HepG2 (cell line): ENCODE measurements around the gene TTLL10. TPM values are rescaled to one million over a fixed set of nuclear protein-coding genes. Genes with fewer than 3 reads are reported as not detected.

Source experiments
- CBX1 ChIP-seq: IDR thresholded peaks from one replicate; pipeline ENCODE4 v1.6.1; 2016; ENCODE audit warnings: antibody characterized with exemption, low read depth
- DNMT1 ChIP-seq: sonication (generic); formaldehyde crosslinking; IDR thresholded peaks from 2 replicates; pipeline ENCODE4 v1.5.1; 2020; ENCODE audit warnings: mild to moderate bottlenecking, missing genetic modification reagents
- ESRRA ChIP-seq: sonication (generic); formaldehyde crosslinking; IDR thresholded peaks from 2 replicates; pipeline ENCODE4 v1.5.1; 2020; ENCODE audit warnings: mild to moderate bottlenecking, low read depth, missing genetic modification reagents
- ETS1 ChIP-seq: sonication (generic); formaldehyde crosslinking; IDR thresholded peaks from 2 replicates; pipeline ENCODE4 v1.4.0; 2020; ENCODE audit warnings: missing genetic modification reagents
- HMGXB4 ChIP-seq, 2 experiments: sonication (generic) in 1 of 2; formaldehyde crosslinking in 1 of 2; IDR thresholded peaks; 2 replicates each; pipeline versions ENCODE4 v1.4.0 to v1.6.1; 2018 to 2020; ENCODE audit warnings: missing genetic modification reagents in 2 of 2, borderline replicate concordance in 1 of 2, low read depth in 1 of 2, mild to moderate bottlenecking in 1 of 2, missing biosample characterization in 1 of 2
- HOXA3 ChIP-seq: sonication (generic); formaldehyde crosslinking; IDR thresholded peaks from 2 replicates; pipeline ENCODE4 v1.5.0; 2020; ENCODE audit warnings: missing genetic modification reagents
- JUND ChIP-seq: sonication (generic); formaldehyde crosslinking; IDR thresholded peaks from 2 replicates; pipeline ENCODE4 v1.8.0; 2022; ENCODE audit warnings: mild to moderate bottlenecking, missing genetic modification reagents
- MAFK ChIP-seq, 2 experiments: IDR thresholded peaks in 1 of 2; conservative IDR thresholded peaks in 1 of 2; 2 replicates each; pipeline ENCODE4 v1.6.1; 2011; ENCODE audit warnings: improper control_type of control experiment in 2 of 2, low read length in 2 of 2
- PCBP2 ChIP-seq: fragments of 200-400 bp; formaldehyde crosslinking; optimal IDR thresholded peaks from 2 replicates; pipeline ENCODE3; 2018; ENCODE audit warnings: low read length, low read depth; ENCODE audit not compliant: poor library complexity, severe bottlenecking
- RBM39 ChIP-seq: fragments of 200-400 bp; formaldehyde crosslinking; IDR thresholded peaks from one replicate; pipeline ENCODE4 v1.6.1; 2018; ENCODE audit warnings: antibody characterized with exemption, mild to moderate bottlenecking, low read depth, low read length; ENCODE audit not compliant: poor library complexity, severe bottlenecking
- SETDB1 ChIP-seq: sonication (generic); formaldehyde crosslinking; IDR thresholded peaks from 2 replicates; pipeline ENCODE4 v1.5.1; 2020; ENCODE audit warnings: missing genetic modification reagents, mild to moderate bottlenecking, borderline replicate concordance
- SRY ChIP-seq: sonication (generic); formaldehyde crosslinking; IDR thresholded peaks from 2 replicates; pipeline ENCODE4 v1.8.0; 2022; ENCODE audit warnings: mild to moderate bottlenecking, missing genetic modification reagents
- TEAD3 ChIP-seq: optimal IDR thresholded peaks from 2 replicates; pipeline ENCODE3; 2016; ENCODE audit warnings: borderline replicate concordance
- TFDP1 ChIP-seq: IDR thresholded peaks from 2 replicates; pipeline ENCODE4 v1.6.1; 2016; ENCODE audit warnings: missing compliant biosample characterization, missing genetic modification reagents, borderline replicate concordance
- ZBTB1 ChIP-seq: sonication (generic); formaldehyde crosslinking; IDR thresholded peaks from 2 replicates; pipeline ENCODE4 v1.4.0; 2020; ENCODE audit warnings: missing genetic modification reagents, borderline replicate concordance
- ZKSCAN8 ChIP-seq: IDR thresholded peaks from 2 replicates; pipeline ENCODE4 v1.6.1; 2016; ENCODE audit warnings: borderline replicate concordance, missing genetic modification reagents, missing compliant biosample characterization
- ZNF331 ChIP-seq: sonication (generic); formaldehyde crosslinking; IDR thresholded peaks from 2 replicates; pipeline ENCODE4 v1.4.0; 2020; ENCODE audit warnings: missing genetic modification reagents
- ZNF350 ChIP-seq: sonication (generic); formaldehyde crosslinking; IDR thresholded peaks from 2 replicates; pipeline ENCODE4 v1.4.0; 2020; ENCODE audit warnings: mild to moderate bottlenecking, low read depth, missing genetic modification reagents, borderline replicate concordance
- ZNF441 ChIP-seq: sonication (generic); formaldehyde crosslinking; IDR thresholded peaks from 2 replicates; pipeline ENCODE4 v1.7.0; 2021; ENCODE audit warnings: missing genetic modification reagents, borderline replicate concordance
- ZNF512 ChIP-seq: sonication (generic); formaldehyde crosslinking; IDR thresholded peaks from 2 replicates; pipeline ENCODE4 v1.4.0; 2020; ENCODE audit warnings: mild to moderate bottlenecking, missing genetic modification reagents
- ZNF614 ChIP-seq: IDR thresholded peaks from 2 replicates; pipeline ENCODE4 v1.6.1; 2018; ENCODE audit warnings: missing biosample characterization, missing genetic modification reagents, inconsistent platforms, borderline replicate concordance
- ZSCAN21 ChIP-seq: sonication (generic); formaldehyde crosslinking; IDR thresholded peaks from 2 replicates; pipeline ENCODE4 v1.8.0; 2022; ENCODE audit warnings: mild to moderate bottlenecking, missing genetic modification reagents, moderate library complexity, borderline replicate concordance
- ZSCAN30 ChIP-seq: sonication (generic); formaldehyde crosslinking; IDR thresholded peaks from 2 replicates; pipeline ENCODE4 v1.5.0; 2020; ENCODE audit warnings: mild to moderate bottlenecking, missing genetic modification reagents
- polyA plus RNA-seq, 8 experiments: library from polyadenylated mRNA; depleted of rRNA in 3 of 8; stranded (reverse) in 7 of 8; unstranded in 1 of 8; fragments of >200 nt; fragmentation: Illumina TruSeq in 4 of 8; extraction: Trizol in 4 of 8; gene quantifications; 2 replicates each; pipeline versions ENCODE4 v1.2.1 to v1.2.3, GENCODE V29; 2011 to 2016; ENCODE audit warnings: low read depth in 4 of 8, missing spikeins in 1 of 8, mixed read lengths in 1 of 8; ENCODE audit not compliant: insufficient read depth in 1 of 8
- total RNA-seq, 5 experiments: library from RNA; depleted of rRNA; stranded (reverse); fragments of >200 nt; fragmentation: Illumina TruSeq; extraction: Trizol; gene quantifications; 2 replicates each; pipeline ENCODE4 v1.2.3, GENCODE V29; 2016; ENCODE audit warnings: low read depth in 1 of 5

The TTLL10 gene
- total and polyA plus RNA-seq, 2 of the 13 experiments (the other 11 are each of a cell fraction or from before 2014, with no cell fraction given) = not detected

GRCh38 chr1:1168451-1169411, 4.9 kb upstream of the TTLL10 start (continued):
- TF ChIP-seq HMGXB4 (CRISPR knock-in tag; IDR thresholded peaks at IDR 0.05; ENCODE audit: borderline replicate concordance in 1 of 2, low read depth in 1 of 2) = no peak
- TF ChIP-seq ZNF512 = no peak
- TF ChIP-seq ESRRA = no peak
- 0 out of 2 replicates have a peak, but pooled peaks have one; percentile 59 for TF ChIP-seq DNMT1 (CRISPR knock-in tag)
- TF ChIP-seq CBX1 = no peak
- no peak for TF ChIP-seq ETS1 (CRISPR knock-in tag)
- TF ChIP-seq TFDP1 = no peak
- TF ChIP-seq SETDB1 = no peak
- no peak for TF ChIP-seq SRY (CRISPR knock-in tag)
- TF ChIP-seq ZNF614 = peak; percentile 36; the same call in 1 of the 2 replicates
- TF ChIP-seq JUND (CRISPR knock-in tag) = no peak
- TF ChIP-seq ZKSCAN8 (CRISPR knock-in tag) = no peak
- TF ChIP-seq MAFK (conservative IDR thresholded peaks at IDR 0.05 in 1 of 2, IDR thresholded peaks at IDR 0.05 in 1 of 2; ENCODE audit: low read length in 2 of 2) = no peak
- TF ChIP-seq TEAD3 (CRISPR knock-in tag) = no peak
- TF ChIP-seq ZBTB1 (CRISPR knock-in tag) = no peak
- TF ChIP-seq ZSCAN30 (CRISPR knock-in tag) = no peak
- peak; percentile 64 for TF ChIP-seq RBM39
- no peak for TF ChIP-seq ZNF441 (CRISPR knock-in tag)
- TF ChIP-seq HOXA3 (CRISPR knock-in tag) = peak; percentile 27; the same call in 1 of the 2 replicates
- no peak for TF ChIP-seq ZNF350
- no peak for TF ChIP-seq ZNF331 (CRISPR knock-in tag)
- TF ChIP-seq ZSCAN21 (CRISPR knock-in tag) = no peak
- no peak for TF ChIP-seq PCBP2
